Neural progenitor cell (in vitro differentiated cells): Measurements from ENCODE around the gene NLRP6.

Source experiments
- EZH2phosphoT487 ChIP-seq: fragments of 200-600 bp; sonication (generic); IDR thresholded peaks from 2 replicates; pipeline ENCODE4 v1.6.1; 2017; ENCODE audit warnings: antibody characterized with exemption
- TF ChIP-seq, protein P1 (sequence below): fragments of 200-600 bp; sonication (generic); IDR thresholded peaks from 2 replicates; pipeline ENCODE4 v1.5.1; 2017; ENCODE audit warnings: antibody characterized with exemption, mild to moderate bottlenecking

DNA sequence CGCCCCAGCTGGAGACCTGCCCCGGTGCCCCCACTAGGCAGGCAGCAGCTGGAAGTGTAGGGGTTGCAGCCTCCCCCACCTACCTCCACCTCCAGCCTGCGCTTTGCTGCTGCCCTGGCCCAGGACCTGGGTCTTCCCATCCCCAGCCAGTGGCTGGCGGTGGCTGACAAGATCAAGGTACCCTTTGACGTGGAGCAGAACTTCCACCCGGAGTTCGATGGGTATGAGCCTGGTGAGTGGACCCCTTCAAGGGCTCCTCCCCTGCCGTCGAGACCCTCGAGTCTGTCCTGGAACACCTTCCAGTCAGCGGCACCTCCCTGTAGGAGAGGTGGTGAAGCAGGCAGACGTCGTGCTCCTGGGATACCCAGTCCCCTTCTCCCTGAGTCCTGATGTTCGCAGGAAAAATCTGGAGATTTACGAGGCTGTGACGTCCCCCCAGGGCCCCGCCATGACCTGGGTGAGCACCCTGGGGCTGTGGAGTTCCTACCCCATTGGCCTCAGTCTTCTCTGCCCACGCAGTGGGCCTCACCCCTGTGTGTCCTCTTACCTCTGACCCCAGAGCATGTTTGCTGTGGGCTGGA is 15.2 kb downstream of the NLRP6 start:
- TF ChIP-seq, protein P1, sequence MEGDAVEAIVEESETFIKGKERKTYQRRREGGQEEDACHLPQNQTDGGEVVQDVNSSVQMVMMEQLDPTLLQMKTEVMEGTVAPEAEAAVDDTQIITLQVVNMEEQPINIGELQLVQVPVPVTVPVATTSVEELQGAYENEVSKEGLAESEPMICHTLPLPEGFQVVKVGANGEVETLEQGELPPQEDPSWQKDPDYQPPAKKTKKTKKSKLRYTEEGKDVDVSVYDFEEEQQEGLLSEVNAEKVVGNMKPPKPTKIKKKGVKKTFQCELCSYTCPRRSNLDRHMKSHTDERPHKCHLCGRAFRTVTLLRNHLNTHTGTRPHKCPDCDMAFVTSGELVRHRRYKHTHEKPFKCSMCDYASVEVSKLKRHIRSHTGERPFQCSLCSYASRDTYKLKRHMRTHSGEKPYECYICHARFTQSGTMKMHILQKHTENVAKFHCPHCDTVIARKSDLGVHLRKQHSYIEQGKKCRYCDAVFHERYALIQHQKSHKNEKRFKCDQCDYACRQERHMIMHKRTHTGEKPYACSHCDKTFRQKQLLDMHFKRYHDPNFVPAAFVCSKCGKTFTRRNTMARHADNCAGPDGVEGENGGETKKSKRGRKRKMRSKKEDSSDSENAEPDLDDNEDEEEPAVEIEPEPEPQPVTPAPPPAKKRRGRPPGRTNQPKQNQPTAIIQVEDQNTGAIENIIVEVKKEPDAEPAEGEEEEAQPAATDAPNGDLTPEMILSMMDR = no peak
- TF ChIP-seq EZH2phosphoT487 = no peak
